DMS153 treated with DMSO at 0.1 percent for 48 hours (cell line): Measurements from ENCODE around the gene SHFL.

Experiments used
- DNase-seq: peaks from one replicate; lab custom pipeline; 2025; ENCODE audit not compliant: unreplicated experiment; lab: John Stamatoyannopoulos, UW

SHFL gene

DNA sequence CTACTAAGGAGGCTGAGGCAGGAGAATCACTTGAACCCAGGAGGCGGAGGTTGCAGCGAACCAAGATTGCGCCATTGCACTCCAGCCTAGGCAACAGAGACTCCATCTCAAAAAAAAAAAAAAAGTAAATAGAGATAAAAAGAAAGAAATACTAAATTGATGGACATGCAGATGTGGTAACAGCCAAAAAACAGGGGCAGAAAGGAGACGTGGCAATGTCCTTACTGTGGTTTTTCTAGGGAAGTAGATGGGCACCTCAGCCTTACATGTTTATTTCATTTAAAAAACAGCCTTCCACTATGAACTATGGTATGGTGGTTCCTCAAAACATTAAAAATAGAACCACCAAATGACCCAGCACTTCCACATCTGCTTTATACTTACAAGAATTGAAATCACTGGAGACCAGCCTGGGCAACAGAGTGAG, 40.1 kb downstream of the SHFL start:
- DNase-seq, result no peak

DNA sequence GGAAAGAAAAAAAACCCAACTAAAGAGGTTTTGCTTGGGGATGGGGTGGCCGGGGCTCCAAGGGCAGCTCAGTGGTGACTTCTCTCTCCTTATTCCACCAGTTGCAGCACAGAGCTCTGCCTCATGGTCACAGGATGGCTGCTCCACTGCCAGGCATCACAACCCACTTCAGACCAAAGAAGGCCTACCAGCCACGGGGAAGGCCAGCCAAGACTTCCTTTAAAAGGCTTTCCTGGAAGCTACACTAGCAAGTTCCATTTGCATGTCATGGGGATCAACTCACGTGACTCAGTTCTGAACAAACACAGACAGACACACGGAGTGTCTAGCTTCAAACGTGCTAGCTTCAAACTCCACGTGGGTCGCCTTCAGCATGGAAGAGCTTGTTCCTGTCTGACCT, 46.8 kb downstream of the SHFL start:
- no peak for DNase-seq

DNA sequence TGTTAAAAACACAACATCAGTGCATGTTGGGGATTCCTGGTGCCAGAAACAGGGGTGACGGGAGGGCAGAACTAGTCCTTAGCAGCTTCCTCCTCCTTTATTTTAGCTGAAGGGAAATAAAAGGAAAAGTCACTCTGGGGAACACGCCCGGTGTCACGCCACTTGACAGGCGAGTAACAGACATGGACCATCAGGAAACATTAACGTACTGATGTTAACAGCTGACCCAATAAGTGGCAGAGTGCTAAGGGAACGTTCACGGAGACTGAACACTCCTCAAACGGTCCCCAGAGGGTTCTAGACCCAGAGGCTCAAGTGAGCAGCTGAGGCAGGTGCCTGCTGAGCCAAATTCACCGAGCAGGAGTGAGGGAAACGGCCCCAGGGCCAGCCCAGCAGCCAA, 47.5 kb downstream of the SHFL start:
- no peak for DNase-seq

DNA sequence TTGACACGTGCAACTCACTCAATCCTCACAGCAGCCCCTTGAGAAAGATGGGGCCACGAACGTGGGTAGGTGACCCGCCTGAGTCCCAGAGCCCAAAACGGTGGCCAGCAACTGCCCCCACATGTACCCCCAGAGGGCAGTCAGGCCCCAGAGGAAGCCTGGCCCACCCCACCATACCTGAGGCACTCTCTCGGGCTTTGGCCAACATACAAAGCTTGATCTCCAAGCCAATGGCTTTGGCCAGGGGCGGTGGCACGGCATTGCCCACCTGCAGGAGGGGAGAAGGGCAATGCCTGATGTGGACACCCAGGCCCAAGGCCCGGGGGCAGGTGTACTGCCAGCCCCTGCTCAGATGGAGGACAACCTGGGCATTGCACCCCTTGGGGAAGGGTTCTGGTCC, 47.9 kb downstream of the SHFL start:
- no peak for DNase-seq

DNA sequence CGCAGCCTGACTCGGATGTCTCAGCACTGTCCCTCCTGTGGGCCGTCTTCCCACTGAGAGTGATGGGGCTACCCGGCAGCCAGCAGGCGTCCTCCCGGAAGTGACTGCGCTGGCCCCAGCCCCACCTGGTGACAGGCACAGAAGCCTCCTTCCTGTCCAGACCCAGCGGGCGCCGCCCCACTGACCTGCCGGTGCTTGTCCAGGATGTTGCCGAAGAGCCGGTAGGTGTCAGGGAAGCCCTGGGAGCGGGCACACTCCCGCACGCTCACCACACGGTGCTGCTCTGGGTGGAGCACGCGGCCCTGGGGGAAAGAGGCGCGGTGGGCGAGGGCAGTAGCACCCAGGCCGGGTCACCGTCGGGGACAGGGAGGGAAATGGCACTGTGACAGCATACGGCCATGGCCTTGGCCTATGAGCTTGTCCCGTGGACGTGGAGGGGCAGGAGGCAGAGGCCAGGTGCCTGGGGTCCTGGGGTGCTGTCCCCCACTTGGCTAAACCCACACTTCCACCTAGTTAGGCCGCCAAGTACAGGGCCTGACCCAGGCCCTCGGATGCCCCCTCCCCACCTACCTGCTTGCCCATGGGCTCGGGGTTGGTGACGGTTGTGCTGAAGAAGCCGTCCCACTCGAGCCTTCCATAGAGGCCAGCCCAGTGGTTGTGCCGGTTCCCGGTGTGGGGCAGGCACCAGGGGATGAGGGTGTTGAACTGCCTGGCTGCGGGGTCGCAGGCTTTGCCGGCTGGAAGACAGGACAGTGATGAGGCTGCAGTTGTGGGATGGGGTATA, 49.6 kb downstream of the SHFL start:
- no peak for DNase-seq

DNA sequence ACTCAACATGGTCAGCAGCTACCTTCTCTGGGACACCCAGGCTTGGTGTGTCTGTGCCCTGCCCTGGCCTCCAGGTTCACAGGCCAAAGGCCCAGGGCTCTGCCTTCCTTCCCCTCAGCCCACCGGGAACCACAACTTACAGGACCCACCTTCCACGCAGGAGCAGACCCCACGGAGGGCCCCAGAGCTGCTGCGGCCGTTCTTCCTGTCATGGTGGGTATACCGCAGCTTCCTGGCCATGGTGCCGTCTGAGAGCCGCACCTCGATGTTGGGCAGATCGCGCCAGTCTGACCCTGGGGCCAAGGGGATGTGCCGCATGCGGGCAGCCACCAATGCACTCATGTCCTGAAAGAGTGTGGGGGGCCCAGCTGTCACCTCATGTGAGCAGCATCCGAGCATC, 50.8 kb downstream of the SHFL start:
- no peak for DNase-seq

DNA sequence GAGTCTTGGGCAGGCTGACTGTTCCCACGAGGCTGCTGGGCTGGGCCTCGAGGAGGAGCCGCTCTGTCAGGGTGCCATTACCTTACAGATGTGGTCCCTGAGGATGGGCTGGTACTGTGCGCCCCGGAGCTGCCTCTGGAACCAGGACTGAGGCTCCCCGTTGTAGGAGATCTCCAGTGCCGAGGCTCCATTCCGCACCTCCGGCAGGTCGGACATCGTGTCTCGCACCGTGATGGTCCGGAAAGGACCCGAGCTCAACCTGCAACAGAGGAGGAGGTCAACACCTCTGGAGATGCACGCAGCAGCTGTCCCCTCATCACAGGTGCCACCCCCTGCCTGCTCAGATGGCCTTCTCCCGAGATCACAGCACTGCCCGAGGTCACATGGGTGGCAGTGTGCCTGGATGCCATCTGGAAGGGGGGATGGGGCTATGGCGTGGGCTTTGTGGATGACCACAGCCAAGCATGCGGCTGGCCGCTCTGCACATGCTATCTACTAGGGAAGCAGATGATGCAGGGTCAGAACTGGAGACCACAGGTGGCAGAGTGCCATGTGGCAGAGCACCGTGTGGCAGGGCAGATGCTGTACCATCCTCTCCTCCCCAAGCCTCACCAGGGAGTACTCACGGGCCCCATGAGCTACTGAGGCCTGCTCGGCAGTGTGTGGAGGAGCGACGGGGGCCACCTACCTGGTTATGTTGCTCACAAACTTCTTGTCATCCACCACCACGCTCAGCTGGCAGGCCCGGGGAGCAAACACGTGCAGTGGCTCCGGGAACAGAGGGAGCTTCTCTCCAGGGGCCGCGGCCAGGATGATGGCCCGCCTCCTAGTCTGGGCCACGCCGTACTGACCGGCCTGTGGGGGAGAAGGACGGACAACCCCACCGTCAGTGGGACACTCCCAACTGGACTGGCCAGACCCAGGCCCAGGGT, 51.9 kb downstream of the SHFL start:
- DNase-seq, result no peak

DNA sequence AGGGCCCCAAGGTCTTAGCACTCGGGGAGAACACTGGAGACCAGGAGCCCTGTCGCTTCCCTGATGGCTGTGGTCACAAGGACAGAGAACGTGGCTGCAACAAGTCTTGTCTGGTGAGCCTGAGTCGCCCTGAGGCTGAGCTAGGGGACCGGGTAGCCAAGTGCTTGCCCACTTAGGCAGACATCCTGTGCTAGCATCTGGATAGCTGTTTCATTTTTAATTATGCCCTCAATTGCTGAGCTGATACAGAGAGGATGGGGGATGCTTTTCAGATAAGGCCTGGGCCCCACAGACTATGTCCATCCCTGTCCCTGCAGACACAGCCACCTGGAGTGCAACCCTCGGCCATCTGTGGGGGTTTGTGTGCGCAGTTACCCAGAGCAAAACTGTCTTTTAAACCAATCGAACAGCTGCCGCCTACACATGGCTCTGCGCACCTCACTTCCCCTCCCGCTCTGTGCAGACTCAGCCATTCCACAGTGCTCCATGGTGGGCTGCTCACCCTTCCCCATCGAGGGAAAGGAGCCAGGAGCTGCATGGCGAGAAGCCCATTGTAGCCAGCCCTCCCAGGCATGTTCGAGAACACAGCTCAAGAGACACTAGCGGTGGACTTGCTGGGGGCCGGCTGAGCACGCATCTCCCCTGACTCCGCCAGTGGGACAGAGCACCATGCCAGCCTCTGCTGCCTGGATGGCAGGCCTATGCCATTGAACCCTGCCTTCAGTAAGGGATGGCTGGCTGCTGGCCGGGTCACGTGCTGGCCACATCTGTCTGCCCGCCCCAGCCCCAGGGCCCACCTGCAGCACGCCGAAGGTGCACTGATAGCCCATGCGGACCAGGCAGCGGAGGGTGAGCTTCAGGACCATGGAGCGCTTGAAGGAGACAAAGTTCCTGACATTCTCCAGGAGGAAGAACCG, 53.0 kb downstream of the SHFL start:
- no peak for DNase-seq

DNA sequence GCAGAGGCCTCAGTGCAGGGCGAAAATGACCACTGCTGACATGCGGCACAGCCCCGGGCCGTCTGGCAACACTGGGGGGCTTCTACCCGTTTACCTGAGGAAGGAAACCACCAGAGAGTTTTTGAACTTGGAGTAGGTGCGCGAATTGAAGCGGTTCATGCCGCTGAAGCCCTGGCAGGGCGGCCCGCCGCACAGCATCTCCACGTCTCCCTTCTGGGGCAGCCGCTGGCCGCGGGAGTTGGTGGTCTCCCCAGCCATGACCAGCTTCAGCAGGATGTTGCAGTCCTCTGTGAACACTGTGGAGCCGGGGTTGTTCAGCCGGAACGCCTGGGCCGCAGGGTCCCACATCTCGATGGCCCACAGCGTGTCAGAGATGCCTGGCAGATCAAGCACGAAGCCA, 53.8 kb downstream of the SHFL start:
- DNase-seq, result no peak

DNA sequence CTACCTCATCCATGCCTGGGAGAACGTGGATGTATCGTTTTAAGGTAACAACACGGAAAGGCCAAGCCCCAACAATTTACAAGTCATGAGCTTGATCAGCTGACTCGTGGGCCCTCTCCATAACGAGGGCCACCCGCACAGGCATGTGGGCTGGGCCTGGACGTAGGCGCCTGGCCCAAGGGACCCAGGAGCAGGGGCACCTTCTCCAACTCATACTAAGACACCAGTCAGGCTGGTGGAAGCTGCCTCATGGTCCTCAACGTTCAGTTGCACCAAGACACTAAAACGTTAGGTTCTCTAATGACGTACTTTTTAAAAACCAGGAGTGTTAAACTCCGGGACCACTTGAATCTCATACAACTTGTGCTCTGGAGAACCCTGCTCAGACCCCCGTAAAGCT, 55.4 kb downstream of the SHFL start:
- DNase-seq, result no peak

DNA sequence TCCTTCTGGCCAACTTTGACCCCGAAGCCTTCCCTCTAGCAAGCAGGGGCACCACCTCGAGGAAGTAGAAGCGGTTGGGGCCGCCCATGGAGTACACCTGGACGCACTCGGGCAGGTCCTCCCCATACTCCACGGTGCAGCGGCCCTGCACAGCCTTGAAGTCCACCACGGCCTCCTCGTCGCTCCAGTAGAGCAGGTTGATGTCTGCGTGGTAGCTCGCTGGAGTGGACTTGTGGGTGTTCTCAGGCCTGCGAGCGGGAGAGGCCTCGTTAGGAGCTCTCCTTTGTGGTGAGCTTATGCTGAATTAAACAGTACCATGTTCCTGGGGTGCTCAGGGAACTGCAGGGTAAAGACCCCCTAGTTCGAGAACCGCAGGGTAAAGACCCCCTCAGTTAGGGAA, 55.9 kb downstream of the SHFL start:
- DNase-seq, result no peak
